Medulla oblongata (tissue), 1 donor: ENCODE measurements around the gene TENT4B.

ENCODE experiments used
- DNase-seq: peaks from one replicate; pipeline ENCODE4 v3.0.0-alpha.2; 2015; ENCODE audit errors: extremely low spot score

Gene TENT4B

DNA sequence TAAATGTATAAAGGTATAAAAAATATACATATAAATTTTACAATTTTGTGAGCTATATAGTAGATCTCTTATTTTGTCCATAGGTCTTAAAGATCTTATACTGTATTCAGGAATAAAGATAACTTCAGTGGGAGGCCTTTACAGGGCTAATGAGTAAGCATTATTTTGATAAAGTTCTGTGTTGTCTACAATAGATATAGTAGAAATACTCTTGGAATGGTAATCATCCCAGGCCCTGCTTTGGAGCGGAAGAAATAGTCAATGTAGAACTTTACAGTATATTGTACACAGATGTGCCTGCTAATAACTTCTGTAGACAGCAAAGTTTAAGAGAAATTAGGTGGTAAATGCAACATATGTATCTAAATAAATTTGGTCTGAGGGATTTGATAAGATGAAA is 42.6 kb downstream of the TENT4B start:
- no peak for DNase-seq

DNA sequence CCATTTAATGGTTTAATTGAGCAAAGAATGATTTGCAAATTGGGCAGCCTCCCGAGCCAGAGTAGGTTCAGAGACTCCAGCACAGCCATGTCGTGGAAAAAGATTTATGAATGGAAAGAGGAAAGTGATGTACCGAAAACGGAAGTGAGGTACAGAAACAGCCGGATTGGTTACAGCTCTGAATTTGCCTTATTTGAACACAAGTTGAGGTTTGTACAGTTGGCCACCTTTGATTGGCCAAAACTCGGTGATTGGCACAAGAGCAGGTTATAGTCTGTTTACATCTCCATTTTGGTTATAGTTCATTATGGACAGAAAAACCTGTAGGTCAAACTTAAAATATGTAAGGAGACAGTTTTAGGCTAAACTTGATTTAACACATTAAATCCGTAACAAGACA is 44.5 kb downstream of the TENT4B start:
- no peak for DNase-seq

DNA sequence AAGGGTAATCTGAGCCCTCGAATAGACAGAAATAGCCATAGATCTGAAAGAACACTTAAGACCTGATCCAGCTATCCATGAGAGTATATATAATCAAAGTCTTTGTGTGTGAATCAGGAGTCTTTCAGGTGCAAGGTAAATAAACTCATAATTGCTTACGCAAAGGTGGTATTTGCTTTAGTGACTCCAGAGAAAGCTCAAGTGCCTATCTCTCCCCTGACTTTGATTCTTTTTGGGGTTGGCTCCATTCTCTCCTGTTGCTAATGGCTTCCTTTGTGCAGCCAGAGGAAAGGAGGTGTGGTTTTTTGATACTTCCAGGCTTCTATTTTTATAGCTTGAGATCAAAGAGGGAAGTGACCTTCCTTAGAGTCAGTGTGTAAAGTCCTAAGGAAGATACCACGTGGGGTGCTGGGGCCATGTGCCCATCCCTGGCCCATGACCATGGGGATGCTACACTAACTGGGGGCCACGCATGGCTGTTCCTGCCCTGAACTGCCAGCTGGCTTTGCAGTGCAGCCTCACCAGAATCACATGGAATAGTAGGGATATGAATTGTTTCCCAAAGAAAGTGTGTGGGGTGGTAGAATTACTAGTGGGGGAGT is 45.8 kb downstream of the TENT4B start:
- no peak for DNase-seq

DNA sequence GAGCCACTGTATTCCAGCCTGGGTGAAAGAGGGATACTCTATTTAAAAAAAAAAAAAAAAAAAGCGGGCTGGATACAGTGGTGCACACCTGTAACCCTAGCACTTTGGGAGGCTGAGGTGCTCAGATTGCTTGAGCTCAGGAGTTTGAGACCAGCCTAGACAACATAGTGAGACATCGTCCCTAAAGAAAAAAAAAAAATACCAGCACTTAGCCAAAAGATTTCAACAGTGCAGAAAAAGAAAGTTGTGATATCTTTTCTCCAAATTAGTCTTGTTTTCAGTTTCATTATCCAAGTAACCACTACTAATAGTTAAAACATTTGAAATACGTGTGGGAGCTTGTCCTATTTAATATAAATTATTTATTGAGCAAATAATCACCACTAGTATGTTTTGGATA is 48.7 kb downstream of the TENT4B start:
- DNase-seq = no peak

DNA sequence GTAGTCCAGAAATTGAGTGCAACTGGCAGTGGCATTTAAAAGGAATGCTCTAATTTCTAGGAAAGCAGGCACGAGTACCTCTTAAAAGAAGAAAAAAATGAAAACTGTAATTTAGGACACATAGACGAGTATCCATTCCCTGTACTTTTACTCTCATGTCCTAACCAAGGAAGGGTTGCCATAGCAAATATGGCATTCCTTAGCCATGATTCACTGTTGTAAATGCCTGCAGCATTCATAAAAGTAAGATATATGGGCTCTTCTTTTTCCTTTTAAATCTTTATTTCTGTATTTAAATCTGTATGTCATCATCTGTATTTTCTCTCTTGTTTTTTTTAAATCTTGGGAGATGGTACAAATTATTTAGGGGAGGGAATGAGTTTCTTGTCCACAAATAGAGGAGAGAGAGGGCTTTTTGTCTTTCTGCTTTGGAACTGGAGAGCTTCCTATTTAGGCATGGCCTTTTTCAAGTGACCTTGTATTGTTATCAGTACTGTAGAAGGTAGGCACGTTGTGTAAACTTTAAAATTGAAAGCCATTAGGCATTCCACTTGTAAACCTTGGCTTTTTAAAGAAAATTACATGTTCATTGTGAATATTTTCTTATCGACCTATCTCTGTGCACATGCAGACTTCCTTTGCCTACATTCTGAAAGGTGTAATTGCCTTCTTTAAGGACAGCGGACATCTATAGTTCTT is 50.0 kb downstream of the TENT4B start:
- DNase-seq = no peak

DNA sequence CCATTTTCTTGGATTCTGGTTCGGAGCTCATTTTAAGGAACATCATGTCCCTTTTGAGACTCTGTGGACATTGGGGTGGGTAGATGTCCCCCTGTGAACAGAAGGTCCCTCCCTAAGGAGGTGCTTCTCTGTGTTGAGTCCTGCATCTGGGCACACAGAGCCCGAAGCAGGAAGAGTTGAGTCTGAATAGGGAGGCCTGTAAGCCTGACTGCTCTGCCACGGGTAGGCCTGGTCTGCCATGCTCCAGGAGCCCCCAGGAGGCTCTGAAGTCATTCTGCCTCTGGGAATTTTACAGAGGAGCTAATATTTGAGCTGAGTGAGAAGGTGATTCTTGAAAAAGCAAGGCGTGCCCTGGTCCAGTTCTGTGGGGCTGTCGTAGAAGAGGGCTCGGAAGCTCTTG is 50.6 kb downstream of the TENT4B start:
- no peak for DNase-seq

DNA sequence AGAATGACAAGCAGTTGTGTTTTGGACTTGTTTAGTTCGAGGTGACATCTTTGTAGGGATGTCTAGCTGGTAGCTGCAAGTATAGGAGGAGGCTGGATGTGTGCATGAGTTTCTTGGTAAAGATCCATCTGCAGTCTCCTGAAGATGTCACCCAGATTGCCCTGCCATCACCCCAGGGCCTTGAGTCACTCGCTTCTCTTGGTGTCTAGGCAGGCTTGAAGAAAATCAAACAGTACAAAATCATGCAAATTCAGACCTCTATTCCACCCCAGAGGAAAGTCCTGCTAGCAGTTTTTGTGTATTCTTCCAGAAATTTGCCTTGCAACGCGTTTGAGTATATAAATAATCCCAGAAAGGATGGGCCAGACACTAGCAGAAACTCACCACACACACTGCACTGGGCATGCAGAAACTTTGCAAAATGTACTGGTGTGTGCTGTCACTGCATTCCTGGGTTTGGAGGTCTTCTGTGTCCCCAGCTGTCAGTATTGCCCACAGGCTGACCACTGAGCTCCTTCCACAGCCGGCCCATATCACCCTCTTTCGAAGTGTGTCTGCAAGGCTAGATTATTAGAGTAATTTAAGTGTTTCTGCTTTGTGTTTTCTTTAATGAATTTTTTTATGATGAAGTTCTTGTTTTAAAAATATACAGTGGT is 51.5 kb downstream of the TENT4B start:
- DNase-seq = no peak

DNA sequence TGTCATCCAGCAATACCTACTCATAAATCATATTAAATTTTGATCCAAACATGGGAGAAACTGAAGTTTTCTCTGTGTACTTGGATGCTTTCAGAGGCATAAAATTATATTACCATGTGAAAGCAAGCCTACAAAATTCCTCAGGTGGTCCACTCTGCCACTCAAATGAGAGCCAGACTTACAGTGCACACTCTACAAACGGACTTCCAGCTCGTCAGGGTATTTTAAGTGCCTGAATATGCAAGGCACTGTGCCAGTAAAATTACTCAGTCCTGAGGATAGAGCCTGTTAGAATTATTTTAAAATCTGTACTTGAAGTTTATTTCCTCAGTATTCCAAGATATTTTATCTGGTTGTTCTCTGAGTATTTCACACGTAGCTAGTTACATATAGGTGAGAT is 54.5 kb downstream of the TENT4B start:
- no peak for DNase-seq

DNA sequence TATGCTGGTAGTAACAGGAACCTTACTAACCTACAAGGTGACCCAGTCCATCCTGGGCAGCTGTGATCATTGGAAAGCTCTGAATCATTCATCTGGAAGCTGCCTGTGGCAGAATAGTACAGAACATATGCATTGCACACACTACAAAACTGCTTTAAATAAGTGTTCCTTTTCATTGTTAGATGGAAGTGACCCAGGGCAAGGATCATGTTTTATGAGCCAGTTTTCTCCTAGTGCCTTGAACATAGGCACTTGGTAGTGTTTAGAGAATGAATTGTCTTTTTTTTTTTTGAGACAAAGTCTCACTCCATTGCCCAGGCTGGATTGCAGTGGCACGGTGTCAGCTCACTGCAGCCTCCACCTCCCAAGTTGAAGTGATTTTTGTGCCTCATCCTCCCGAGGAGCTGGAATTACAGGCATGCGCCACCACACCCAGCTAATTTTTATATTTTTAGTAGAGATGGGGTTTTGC is 55.4 kb downstream of the TENT4B start:
- no peak for DNase-seq

DNA sequence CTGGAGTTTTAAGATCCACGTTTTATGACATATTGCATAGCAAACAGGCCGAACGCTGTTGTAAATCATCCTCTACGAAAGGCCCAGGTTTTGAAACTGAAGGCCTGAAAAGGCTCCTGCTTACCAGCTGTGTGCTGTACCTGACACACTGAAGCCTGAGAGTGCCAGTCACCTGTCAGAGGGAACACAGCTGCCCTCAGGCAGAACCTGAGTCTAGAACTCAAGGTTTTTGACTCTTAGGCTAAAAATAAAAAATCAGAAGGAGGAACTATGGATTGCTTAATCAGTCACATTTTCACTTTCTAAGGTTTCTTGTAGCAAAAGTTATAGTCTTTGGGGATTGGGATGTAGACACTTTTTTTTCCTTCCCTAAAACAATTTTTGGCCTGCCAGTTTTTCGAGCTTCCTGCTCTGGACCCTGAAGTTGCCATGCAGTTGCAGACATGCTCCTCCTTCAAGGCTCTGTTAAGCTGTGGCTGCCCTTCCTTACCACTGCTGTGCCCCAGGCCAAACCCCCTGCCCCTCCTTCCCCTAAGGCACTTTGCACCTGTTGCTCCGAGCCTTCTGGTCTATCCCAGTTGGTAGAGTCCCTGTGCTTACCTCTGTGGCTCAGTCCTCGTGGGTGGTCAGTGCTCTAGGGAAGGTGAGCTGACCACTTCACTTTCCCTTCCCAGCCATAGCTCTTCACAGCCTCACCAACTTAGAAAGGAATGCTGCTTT is 56.6 kb downstream of the TENT4B start:
- peak; percentile 43 for DNase-seq

DNA sequence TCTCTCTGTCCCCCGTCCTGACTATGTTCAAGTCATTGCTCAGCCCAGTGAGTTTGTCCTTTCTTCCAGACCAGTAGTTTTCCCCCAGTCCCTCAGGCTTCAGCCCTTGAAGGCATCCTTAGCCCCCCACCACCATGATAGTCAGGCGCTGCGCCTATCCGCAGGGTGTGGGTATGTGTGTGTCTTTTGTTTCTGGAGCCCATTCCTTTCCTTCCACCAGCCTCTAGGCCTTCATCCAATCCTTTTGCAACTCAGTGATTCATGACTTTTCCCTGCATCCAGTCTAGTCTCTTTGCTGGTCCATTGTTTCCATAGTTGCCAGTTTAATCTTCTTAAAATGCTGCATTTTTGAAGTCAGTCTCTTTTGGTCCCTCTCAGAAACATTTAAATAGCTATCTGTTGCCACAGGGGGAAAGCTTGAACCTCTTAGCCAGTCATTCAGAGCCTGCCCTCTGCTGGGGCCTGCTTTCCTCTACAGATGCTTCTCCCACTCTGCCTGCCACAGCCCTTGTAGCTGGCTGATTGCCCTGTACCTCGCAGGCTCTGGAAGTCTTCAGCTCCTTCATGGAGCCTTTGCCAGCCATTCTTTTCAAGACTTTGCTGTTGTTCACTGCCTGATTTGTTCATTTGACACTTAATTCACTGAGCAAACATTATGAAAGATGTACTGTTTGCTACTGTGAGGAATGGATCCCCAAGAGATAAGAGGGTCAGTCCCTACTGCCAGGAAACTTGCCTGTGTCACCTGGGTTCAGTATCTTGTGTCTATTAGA is 57.3 kb downstream of the TENT4B start:
- peak; percentile 95 for DNase-seq

DNA sequence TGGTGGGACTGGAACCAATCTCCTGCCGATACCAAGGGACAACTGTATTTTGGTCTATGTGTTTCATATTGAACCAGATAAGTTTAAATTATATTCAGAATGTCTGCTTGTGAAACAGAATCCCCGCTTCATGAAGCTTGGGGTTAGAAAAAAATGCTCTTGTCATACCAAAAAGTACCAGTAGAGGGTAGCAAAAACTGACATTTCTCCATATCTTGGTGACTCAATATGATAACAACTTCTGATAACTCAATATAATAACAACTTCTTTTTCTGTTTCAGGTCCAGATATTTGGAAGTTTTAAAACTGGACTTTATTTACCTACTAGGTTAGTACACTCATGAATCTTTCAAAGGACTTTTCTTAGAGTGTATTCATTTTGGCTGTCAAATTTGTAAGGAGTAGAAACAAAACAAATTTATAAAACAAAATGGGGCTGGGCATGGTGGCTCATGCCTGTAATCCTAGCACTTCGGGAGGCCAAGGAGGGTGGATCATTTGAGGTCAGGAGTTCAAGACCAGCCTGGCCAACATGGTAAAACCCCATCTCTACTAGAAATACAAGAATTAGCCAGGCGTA is 60.9 kb downstream of the TENT4B start:
- peak; percentile 80 for DNase-seq

DNA sequence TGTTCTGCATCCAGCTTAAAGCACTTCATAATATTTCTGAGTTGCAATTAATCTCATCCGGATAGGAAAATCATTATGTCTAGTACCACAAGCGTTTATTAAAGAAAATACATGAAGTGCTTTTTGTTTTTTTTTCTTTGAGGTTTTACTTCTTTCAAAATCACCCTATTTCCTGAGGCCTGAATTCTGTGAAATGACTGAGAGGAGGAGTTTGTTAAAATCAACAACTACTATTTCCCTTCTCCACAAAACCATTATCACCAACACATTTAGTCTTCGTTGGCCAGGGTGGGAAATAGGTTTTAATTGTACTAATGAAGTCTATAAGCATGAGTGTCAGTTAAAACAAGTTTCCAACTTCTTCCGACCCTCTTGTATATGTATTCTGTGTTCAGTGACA is 62.6 kb downstream of the TENT4B start:
- DNase-seq = no peak

DNA sequence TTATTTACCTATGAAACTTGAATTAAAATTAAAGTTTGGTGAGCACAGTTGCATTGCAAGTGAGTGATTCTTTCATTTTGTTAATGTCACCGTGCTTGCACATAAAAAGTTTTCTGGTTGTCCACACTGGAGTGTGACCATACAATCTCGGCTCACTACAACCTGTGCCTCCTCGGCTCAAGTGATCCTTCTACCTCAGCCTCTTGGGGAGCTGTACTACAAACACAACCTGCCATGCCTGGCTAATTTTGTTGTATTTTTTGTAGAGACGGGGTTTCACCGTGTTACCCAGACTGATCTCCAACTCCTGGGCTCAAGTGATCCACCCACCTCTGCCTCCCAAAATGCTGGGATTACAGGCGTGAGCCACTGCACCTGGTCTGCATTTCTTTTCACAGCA is 63.1 kb downstream of the TENT4B start:
- no peak for DNase-seq

DNA sequence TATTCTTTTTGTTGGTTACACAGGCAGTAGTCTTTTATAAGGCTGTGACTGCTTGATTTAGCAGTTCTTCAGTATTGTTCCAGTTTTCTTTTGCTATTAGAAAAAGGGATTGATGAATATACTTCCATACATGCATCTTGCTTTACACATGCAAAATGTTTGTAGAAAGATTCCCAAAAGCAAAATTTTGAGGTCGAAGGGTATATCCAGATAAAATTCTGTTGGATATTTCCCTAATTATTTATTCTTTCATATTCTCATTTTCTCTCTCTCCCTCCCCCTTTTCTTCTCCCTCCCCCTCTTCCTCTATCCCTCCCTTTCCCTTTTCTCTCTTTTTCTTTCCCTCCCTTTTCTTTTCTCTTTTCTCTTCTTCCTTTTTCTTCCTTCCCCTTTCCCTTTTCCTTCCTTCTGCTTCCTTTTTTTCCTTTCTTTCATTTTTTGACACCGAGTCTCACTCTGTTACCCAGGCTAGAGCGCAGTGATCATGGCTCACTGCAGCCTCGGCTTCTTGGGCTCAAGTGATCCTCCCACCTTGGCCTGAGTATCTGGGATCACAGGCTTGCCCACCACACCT is 66.4 kb downstream of the TENT4B start:
- no peak for DNase-seq

DNA sequence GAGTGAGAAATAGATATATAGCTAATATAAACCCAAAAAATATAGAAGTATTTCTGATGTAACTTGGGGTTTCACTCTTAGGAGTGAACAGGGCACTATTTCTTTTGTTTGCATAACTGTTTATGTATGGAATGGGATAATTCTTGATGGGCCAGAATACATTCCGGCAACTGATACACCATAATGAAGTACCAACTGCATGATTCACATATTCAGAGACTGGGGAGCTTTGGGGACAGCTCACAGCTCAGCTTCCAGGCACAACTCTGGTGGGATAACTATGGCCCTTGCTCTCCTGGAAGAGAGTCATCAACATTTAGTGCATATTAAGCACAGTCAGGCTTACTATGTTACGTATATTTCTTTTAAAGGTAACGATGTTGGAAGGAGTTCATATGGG is 71.2 kb downstream of the TENT4B start:
- DNase-seq = no peak

DNA sequence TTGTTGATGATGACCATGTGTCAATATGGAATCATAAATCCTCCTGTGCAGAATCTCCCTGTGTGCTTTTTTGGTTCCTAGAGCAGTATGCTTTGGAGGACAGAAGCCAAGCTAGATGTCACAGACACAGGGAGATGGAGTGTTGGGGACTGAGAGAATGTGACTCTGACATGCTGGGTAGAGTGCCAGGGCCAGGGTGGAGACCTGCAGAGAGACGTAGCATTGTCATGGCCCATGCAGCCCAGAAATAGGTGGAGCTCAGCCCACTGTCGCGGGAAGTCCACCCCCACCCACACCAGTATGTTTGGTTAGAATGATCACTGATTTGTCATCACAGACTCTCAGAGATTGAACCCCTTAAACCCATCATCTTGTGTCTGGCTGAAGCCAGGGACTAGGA is 74.0 kb downstream of the TENT4B start:
- DNase-seq = no peak

DNA sequence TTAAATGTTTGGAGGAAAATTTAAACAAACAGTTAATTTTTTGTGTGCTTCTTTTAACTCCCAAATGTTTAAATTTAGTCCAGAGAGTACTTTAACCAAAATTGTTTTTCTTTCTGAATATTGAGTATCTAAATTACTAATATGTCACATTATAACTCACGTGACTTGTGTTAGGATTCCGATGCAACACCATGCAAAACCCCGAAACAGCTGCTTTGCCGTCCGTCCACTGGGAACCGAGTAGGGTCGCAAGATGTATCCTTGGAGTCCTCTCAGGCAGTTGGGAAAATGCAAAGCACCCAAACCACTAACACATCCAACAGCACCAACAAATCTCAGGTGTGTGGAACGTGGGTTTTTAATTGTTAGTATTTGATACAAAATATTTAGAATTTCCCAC is 74.6 kb downstream of the TENT4B start:
- no peak for DNase-seq

DNA sequence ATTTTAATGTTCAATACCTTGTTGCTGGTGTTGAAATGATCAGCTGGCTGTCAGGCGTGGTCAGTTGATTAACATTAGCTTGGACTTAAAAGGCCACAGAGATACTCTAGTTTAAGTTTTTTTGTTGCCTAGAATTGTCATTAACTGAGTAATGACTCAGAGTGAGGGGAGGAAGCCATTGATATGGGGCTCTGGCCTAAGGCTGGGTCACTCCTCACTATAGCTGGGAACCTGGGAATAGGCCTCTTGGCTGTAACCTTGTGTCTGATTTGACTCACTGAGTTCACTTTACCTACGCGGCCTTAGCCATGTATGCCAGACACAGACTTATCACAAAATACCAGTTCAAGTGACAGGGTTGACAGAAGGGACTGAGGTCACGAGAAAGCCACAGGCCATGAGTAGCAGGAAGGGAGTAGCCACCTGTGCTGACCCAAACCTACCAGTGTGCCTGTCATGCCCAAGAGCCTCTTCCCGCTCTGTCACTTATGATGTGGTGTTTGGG is 75.3 kb downstream of the TENT4B start:
- DNase-seq = no peak

DNA sequence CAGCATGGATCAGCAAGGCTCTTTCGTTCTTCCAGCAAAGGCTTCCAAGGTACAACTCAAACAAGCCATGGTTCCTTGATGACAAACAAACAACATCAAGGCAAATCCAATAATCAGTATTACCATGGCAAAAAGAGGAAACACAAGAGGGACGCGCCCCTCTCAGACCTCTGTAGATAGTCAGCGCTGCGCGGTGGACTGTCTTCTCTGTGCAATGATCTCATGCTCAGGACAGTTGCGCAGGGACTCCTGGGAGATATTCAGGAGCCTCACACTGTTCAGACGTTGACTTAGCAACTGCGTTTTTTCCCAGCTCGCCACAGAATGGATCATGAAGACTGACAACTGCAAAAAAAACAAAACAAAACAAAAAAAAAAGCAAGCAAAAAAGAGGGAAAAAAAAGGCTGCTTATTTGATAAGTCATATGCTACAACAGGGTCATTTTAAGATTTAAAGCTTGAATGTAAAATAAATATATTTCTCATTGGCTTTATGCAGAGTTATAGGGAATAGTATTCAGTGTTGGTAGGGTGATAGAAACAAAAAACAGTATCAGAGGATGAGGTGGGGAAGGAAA is 76.1 kb downstream of the TENT4B start:
- DNase-seq = no peak
